K562 (cell line): Measurements from ENCODE around the gene ETFBKMT. TPM values are rescaled to one million over a fixed set of nuclear protein-coding genes. Genes with fewer than 3 reads are reported as not detected.

Experiments
- CSDE1 ChIP-seq, 2 experiments: fragments of 450-650 bp; IDR thresholded peaks; 2 replicates each; pipeline ENCODE4 v1.6.1; 2016; ENCODE audit warnings: mild to moderate bottlenecking in 1 of 2
- E2F4 ChIP-seq: sonication (generic); formaldehyde crosslinking; IDR thresholded peaks from 2 replicates; pipeline ENCODE4 v1.8.0; 2022; ENCODE audit warnings: mild to moderate bottlenecking, low read depth, missing genetic modification reagents
- FOXP4 ChIP-seq: sonication (generic); formaldehyde crosslinking; IDR thresholded peaks from 2 replicates; pipeline ENCODE4 v1.8.0; 2022; ENCODE audit warnings: mild to moderate bottlenecking, missing genetic modification reagents, borderline replicate concordance
- KLF10 ChIP-seq: fragments of 250-450 bp; sonication (Bioruptor Pico); IDR thresholded peaks from 2 replicates; pipeline ENCODE4 v1.6.1; 2021; ENCODE audit warnings: matching md5 sums
- SREBF2 ChIP-seq: sonication (generic); formaldehyde crosslinking; IDR thresholded peaks from 2 replicates; pipeline ENCODE4 v1.4.0; 2020; ENCODE audit warnings: mild to moderate bottlenecking, missing genetic modification reagents
- ZBED1 ChIP-seq: IDR thresholded peaks from 2 replicates; pipeline ENCODE4 v1.6.1; 2014
- ZNF324 ChIP-seq: fragments of 250-450 bp; sonication (Bioruptor Pico); IDR thresholded peaks from 2 replicates; pipeline ENCODE4 v1.4.0; 2020; ENCODE audit warnings: mild to moderate bottlenecking
- polyA plus RNA-seq, 8 experiments: library from polyadenylated mRNA; depleted of rRNA in 4 of 8; stranded (reverse) in 5 of 8; unstranded in 3 of 8; fragments of >200 nt; fragmentation: Nextera tagmentation in 2 of 8; fragmentation: Illumina TruSeq in 1 of 8; extraction: Ambion mirVana in 2 of 8; extraction: Trizol in 1 of 8; gene quantifications; 2 replicates each; pipeline versions ENCODE4 v1.2.1 to v1.2.3, GENCODE V29; 2011 to 2014; ENCODE audit warnings: inconsistent platforms in 1 of 8, missing spikeins in 1 of 8
- total RNA-seq, 7 experiments: library from RNA; depleted of rRNA in 6 of 7; stranded (reverse); fragments of >200 nt in 6 of 7; fragmentation: Illumina TruSeq in 2 of 7; extraction: Trizol in 2 of 7; gene quantifications; 2 replicates each; pipeline versions ENCODE4 v1.2.1 to v1.2.3, GENCODE V29; 2011 to 2021; ENCODE audit warnings: low replicate concordance in 1 of 7
- TF ChIP-seq, protein P1 (sequence below): fragments of 250-450 bp; sonication (Bioruptor Pico); IDR thresholded peaks from 2 replicates; pipeline ENCODE4 v1.4.0; 2020; ENCODE audit warnings: mild to moderate bottlenecking, moderate library complexity

ETFBKMT gene
- total and polyA plus RNA-seq, 9 of the 15 experiments (the other 6 are each of a cell fraction or from before 2014, with no cell fraction given), result 0.18 to 1.7 (median 0.96) TPM

DNA sequence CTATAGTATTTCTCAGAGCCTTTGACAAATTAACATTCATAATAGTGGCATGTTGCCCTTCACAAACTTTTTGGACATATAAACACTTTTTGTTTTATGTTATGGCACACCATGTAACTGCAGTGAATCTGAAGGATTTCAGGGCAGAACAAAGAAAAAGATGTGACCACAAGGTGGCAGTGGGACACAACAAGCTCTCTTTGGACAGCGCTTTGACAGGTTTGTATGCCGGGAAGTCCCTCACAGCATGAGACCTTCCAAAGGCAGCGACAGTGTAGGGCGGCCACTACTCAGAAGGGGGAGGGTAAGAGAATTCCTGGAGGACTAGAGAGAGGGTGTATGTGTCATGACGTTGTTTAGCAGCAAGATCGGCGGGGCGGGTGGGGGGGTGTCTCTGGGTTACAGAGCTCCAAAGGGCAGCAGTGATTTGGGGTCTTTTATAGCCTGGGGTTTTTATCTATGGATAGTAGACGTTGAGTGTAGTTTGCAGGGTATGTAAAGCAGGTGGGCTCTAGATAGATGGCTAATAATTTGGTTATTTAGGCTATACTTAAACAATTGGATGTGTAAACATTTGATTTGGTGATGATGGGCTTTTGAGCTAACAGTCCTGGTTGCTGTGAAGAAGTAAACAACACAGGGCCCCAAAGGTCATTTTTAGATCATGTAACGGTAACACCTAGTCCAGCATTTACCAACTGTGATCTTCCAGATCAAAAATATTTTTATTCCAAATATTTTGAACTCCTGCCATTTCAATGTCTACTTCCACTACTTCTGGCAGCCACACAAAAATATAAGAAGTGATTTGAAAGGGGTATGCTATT is 22.9 kb downstream of the ETFBKMT start (continued):
- TF ChIP-seq, protein P1, sequence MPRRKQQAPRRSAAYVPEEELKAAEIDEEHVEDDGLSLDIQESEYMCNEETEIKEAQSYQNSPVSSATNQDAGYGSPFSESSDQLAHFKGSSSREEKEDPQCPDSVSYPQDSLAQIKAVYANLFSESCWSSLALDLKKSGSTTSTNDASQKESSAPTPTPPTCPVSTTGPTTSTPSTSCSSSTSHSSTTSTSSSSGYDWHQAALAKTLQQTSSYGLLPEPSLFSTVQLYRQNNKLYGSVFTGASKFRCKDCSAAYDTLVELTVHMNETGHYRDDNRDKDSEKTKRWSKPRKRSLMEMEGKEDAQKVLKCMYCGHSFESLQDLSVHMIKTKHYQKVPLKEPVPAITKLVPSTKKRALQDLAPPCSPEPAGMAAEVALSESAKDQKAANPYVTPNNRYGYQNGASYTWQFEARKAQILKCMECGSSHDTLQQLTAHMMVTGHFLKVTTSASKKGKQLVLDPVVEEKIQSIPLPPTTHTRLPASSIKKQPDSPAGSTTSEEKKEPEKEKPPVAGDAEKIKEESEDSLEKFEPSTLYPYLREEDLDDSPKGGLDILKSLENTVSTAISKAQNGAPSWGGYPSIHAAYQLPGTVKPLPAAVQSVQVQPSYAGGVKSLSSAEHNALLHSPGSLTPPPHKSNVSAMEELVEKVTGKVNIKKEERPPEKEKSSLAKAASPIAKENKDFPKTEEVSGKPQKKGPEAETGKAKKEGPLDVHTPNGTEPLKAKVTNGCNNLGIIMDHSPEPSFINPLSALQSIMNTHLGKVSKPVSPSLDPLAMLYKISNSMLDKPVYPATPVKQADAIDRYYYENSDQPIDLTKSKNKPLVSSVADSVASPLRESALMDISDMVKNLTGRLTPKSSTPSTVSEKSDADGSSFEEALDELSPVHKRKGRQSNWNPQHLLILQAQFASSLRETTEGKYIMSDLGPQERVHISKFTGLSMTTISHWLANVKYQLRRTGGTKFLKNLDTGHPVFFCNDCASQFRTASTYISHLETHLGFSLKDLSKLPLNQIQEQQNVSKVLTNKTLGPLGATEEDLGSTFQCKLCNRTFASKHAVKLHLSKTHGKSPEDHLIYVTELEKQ (CRISPR knock-in tag), result no peak
- TF ChIP-seq FOXP4 (no peak), CSDE1 (IDR thresholded peaks at IDR 0.05) (no peak), ZBED1 (no peak), SREBF2 (CRISPR knock-in tag) (no peak), E2F4 (CRISPR knock-in tag) (no peak), ZNF324 (CRISPR knock-in tag) (no peak), KLF10 (CRISPR knock-in tag) (no peak)
